HG02759 (cell line): ENCODE results near the gene MARCHF10.

ENCODE experiments used
- ATAC-seq: cut with Tn5 transposase; IDR thresholded peaks from one replicate; pipeline ENCODE4 v1.9.1; 2021; ENCODE audit warnings: mild to moderate bottlenecking, moderate library complexity; ENCODE audit not compliant: unreplicated experiment

Gene MARCHF10

DNA sequence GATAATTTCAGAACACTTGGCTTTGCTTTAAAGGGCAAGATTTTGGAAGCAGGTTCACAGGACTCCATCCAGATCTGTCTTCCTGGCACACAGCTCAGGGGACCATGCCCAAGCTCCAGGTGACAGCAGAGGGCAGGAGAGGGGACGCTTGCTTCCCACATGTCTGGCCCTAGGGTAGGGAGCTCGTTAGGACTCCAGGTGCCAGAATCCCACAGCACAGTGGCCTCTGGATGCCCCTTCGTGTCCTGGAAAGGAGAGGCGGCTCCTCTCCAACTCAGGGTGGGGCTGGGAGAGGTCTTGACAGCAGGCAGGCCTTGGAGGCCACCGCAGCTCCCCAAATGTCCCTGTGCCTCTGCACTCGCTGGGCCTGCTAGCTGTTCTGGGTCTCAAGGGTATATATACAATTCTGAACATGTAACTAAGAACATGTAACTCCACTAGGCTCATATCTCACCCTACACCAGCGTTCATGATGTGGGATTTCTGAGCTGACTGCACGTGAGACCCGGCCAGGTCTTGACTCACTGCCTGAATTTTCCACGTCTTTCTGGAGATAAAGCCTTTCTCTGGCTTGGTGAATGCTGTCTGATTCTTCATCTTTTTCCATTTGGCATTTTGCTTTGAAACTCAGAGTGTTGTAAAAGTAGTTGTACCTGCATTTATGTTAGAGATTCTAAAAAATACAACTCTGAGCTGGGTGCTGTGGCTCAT lies 52.8 kb downstream of the MARCHF10 start:
- ATAC-seq, result no peak

DNA sequence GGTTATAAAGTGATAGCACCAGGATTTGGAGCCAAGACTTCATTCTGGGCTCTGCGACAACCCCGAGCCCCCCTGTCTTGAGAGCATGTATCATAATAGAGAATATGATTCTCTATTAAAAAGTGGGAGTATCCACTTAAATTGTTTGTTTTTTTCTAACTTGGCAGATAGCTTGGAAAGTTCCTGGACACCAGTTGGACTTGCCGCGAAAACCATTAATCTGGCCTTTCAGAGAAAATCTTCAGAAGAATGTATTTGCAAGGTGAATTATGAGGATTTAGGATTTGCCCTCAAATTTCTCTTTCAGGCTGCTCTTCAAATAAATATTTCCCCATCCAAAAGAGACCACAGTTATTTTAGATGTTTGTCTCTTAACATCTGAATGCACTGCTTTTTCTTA lies 53.5 kb downstream of the MARCHF10 start:
- ATAC-seq, result no peak

DNA sequence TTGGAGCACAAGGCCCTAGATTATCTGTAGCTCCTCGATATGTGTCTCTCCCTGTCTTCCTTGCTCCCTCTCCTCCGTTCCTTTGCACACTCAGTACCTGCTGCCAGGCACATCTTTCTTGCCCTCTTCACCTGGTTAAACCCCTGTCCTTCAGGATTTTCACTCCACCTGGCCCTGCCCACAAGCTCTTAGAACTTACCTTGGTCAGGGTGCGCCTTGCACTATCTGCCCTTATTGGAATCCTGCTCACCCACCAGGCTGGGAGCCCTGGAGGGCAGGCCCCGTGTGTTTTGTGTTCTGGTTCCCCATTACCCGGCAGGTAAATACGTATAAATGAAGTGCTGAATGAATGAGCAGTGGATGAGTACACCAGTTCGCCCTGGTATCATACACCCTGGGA lies 54.6 kb downstream of the MARCHF10 start:
- ATAC-seq, result no peak

DNA sequence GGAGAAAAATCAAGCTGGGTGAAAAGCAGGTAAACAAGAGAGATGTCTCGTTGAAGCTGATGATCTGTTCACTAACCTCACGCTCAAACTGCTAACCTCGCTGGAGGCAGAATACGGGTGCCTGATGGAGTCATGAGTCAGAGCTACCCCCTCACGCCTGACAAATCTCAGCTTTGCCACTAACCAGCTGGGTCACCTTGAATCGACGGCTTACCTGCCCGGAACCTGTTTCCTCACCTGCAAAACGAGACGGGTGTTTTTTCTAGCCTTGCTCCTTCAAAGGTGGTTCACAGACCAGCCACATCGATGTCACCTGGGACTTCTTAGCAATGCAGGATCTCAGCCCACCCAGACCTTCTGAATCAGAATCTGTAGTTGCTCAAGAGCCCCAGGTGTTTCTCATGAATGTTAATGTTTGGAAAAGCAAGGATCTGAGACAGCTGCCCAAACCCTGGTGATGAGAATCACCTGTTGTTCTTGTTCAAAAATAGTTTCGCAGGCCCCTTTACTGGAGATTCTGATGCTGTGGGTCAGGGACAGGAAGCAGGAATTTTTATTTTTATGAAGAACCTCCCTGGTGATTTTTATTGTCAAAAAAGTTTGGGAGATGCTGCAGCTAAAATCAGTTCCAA lies 56.9 kb downstream of the MARCHF10 start:
- no peak for ATAC-seq

DNA sequence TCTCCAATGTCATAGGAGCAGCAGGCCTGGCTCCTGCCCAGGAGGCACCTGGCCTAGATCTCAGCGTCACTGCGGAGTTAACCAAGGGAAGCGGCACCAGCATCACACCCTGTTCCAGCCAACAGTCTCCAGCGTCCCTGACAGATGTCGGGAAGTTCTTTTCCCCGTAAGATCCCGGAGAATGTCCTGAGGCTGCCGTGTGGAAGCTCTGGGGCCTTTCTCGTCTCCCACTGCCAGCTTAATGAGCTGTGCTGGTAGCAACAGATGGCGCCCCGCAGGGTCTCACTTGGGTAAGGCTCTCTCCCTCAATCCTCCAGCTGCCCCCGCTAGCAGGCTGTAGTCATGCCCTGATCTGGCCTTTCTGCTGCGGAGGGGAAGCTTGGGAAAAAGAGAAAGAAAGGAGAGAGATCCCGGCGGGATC lies 57.5 kb downstream of the MARCHF10 start:
- ATAC-seq, result no peak

DNA sequence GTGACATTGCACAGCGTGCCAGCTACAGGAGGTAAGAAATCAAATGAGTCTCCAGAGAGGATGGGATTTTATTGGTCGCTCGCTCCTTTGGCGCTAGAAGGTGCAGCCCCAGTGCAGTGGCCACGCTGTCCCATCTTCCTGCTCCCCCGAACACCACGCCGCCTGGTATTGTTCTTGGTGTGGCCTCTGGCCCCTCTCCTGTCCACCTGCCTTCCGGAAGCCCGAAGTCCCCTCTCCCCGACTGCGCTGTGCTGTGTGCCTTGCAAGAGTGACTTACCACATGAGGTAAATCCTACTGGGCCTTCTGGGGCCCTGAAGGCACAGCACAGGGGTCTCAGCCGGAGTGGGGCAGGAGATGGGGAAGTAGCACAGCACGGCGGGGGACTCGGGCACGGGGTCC lies 58.2 kb downstream of the MARCHF10 start:
- no peak for ATAC-seq

DNA sequence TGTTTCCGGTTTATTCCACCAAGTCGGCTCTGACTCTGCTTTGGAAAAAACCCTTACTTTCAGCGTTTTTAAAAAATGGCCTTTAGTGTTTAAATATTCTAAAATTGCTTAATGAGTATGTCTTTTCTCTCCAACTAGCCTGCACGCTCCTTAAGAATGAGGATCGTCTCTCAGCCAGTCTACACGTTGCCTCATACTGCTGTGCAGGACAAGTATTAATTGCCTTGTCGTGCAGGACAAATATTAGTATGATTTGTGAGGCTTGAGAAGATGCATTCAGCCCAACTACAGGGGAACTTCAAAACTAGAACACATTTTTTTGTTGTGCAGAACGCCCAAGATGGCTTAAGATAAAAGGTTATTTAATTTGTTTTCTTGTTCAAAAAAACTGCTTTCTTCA lies 61.2 kb downstream of the MARCHF10 start:
- no peak for ATAC-seq

DNA sequence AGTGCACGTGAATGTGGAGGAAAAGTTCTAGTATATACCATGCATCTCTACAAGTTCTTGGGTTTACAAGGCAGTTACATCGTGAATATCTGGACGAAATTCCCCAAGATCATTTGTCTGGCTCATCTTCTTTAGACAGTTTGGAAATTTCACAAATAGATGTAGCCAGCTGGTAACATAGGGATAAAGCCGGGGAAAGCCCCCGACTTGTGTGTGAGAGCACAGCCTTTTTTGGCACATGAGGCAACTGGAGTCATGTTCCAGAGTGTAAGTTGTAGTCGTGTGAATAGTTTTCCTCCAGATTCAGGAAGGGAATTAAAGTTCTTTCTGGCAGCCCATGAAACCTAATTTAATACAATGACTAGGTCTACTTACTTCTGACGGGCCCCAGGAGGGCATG lies 62.3 kb downstream of the MARCHF10 start:
- ATAC-seq, result no peak

DNA sequence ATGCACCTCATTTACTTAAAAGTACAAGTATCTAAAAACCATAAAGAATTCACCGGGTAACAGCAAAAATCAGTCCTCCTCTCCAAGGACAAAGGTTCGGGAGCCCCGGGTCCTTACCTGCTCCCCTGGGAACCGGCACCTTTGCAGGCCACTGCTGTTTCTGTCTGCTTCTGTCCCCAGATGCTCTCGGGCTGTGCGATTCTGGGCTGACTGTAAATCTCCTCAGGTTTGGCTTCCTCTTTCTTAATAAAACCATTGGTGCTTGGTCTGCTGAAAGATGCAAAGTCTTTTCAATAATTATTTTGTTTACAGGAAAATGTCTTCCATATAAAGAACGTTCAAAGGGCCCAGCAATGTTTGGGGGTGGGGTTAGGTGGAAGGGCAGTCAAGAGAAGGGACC lies 63.9 kb downstream of the MARCHF10 start:
- ATAC-seq, result no peak

DNA sequence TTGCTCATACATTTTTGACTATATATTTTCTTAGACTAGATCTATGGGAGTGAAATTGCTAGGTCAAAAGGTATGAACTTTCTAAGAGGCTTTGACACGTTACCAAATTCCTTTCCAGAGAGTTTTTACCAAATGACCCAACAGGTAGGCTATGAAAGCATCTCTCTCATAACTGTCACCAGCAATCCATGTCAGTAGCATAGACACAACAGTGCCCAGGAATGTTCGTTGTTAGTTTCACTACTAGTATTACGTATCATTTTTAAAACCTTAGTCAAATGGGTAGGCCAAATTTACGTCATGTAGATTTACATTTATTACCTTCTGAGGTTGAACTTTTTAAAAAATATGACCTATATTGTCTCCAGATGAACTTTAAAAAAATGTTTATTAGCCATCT lies 66.8 kb downstream of the MARCHF10 start:
- ATAC-seq, result no peak

DNA sequence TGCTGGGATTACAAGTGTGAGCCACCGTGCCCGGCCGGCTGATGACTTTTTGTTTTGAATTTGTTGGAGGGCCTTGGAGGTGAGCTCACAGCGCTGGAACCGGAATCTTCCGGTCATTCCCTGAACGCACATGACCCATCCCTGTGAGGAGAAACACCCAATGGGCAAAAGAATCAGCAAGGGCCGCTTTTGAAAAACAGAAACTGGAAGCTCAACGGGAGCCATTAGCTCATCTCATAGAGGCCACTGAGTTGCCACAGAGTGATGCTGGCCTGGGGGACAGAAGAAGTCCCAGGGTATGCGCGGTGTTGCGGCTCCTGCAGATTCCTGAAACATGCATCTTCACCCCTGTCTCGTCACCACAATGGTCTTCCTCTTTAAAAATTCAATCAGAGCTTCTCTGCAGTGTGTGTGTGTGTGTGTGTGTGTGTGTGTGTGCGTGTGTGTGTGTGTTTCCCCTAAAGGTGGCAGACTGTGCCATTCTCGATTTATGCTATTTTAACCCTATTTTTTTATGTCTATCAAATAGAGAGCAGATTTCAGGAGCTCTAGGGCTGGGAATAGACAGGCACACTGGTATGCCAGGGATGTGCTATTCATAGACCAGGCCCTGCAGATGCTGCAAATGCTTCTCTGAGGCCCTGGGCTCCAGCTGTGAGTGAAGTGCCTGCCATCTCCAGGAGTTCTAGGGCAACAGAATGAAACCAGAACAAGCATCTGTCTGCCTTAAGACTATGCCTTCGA lies 68.3 kb downstream of the MARCHF10 start:
- no peak for ATAC-seq

DNA sequence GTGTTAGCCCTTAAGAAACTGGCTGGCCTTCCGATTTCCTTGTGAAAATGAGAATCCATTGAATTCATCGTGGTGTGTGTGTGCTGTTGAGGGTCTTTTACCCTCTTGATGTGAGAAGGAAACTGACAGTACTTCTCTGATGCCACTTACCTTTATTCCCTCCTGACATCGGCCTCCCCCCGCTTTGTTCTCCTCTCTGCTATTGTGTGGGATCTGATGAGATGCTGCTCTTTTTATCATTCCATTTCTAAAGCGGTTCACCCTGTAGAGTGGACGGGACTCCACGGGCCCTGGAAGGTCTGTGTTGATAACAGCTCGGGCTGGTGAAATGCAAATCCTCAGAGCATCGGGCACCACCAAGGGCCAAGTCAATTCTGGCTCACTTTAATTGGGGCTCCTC lies 69.8 kb downstream of the MARCHF10 start:
- ATAC-seq, result no peak

DNA sequence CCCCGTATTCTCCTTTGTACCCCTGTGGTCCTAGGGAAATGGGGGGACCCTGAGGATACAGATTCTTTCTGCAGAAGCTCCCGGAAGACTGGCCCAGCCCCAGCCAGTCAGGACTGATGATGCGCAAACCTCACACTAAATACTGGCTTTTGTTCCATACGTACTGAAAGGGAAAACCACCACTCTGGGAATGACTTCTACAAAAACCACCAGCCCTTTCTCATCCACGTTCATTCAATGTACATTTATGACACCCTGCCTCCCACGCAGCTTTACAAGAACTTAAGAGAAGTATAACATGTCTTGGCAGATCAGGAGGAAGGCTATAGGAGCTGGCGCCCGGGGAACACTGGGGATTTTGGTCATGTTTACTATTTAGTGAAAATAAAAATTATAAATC lies 70.6 kb downstream of the MARCHF10 start:
- no peak for ATAC-seq

DNA sequence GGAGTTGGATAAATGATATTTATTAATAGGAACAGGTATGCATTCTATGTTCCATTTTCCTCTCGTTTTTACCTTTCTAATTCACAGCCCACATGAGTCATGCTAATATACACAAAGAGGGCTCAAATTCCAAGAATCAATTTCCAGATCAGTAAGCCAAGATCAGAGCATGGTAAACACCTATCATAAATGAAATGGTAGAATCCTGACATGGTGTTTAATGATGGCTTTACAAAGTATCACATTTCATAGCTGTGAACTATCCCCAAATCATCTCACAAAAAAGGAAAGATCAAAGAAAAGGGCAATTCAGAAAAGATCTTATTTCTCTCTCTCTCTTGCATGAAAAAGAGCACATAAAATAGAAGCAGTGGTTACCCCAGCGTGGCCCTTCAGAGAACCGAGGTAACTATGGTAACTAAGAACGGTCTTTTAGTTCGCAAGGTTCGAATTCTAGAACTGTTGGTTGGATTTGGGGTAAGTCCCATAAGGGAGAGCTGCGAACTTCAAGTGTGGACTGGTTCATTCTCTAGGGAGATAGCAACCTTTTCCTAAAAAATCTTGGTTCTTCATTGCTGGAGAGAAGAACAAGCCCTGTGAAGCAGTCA lies 73.0 kb downstream of the MARCHF10 start:
- no peak for ATAC-seq

DNA sequence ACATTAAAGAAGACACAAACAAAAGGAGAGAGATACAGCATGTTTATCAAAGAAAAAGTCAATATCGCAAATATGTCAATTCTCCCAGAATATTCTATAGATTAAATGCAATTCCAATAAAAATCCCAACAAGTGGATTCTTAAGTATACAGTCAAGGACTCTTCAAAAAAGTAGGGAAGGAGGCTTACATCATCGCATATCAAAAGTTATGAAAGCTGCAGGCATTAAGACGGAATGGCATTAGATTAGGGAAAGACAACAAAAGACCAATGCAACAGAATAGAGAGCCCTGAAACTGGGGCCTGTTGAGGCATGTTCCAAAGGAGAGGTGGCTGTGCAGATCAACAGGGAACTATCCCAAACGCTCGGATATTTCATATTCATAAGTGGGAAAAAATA lies 76.0 kb downstream of the MARCHF10 start:
- ATAC-seq, result no peak

DNA sequence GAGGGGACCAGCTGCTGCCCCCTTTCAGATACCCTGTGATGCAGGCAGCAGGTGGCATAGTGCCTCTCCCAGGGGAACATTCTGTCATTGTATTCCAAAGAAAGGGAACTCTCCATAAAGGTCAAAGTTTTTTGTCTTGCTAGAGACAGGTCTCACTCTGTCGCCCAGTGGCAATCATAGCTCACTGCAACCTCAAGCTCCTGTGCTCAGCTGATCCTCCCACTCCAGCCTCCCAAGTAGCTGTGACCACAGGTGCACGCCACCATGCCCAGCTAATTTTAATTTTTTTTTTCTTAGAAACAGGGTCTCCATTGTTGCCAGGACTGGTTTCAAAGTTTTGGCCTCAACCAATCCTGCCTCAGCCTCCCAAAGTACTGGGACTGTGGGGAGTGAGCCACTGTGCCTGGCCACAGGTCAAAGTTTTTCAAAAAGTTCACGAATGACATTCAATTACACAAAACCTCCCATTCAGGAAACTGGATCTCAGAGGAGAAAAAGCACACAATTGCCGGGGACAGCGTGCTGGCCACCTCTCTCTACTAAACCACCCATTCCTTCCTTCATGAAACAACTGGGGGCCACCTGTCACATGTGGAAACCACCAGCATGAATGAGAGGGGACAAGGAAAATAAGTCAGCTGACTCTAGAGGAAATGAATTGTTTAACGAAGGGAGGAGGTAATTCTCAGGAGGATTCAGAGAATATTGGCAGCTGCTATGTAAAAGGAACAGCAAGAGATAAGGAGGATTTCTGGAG lies 80.0 kb downstream of the MARCHF10 start:
- no peak for ATAC-seq

DNA sequence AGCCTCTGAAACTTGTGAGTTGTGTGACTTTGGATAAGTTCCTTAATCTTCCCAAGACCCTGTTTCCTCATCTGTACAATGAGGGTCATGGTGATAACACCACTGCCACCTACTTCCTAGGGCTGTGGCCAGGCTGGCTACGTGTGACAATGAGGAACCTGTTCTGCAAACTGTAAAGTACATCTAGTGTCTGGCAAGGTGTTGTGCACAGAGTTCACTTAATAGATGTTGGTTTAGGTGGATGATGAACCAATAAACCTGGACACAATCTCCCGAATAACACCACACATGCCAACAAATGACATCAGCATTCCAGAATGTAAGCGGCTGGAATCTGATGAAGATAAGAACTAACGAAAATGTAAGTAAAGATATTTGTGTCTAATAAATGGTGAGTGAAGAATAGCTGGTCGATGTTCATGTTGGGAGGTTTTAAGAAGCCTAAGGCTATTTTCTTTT lies 82.3 kb downstream of the MARCHF10 start:
- ATAC-seq, result no peak

DNA sequence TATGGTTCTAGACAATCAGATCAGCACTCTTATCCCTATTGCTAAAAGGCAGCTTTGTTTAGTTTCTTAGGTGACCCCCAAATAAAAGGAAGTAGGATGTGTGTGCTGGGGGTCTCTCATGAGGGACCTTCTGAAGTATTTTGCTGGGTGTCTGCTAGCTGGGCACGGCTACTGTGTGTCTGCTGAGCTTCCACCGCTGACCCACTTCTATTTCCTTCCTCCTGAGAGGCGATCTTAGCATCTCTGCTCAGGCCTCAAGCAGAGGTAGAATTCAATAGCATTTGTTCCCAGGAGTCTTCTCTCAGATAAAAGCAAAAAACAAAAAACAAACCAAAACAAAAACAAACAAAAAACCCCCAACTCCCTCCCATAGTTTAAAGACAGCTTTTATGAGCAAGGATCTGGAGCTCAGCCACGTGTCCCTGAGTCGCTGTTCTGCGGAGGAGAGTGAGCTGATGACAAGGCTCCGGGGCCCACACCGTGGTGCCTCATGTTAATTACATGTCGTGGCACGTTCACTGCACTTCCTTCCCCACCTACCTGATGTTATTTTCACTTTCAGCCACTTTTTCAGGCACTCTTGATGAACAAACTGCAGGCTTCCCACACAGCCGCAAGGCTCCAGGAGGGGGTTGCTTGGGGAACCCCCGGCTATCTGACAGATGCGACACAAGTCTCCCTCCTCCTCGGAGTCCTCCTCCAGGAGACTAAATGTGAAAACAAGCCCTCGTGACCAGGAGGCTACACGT lies 83.5 kb downstream of the MARCHF10 start:
- peak; percentile 91 for ATAC-seq

DNA sequence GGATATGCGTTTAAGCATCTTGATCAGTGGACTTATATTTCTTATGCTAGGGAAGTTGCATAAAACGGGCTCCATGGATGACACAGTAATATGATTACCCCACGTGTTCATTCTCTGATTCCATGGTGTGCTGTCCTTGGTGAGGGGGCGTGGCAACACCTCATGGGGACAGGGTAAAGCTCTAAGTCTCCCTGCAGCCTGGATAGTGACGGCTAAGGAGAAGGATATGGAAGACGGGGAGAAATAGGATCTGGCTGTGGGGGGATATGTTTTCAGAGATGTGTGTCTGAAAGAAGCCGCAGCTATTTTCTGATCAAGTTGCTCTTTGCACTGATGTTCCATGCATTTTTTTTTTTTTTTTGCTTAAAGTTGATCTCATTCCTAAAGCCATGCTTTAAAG lies 84.3 kb downstream of the MARCHF10 start:
- no peak for ATAC-seq

DNA sequence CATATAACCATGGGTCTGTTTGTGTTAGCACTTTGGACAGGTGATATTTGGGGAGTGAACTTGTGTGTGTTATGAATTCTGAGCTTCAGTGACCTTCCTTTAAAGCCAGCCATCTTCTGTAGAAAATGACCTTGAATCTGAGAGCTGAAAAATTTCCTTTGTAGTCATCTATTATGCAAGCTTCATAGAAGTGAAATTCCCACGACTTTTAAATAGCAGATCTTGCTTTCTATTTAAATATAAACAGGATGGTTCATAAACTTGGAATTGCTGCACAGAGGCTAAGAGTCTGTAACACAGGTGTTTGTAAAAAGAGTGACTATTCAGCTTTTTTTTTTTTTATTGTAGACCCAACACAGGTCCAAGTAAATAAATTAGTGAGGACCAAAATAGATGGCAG lies 85.5 kb downstream of the MARCHF10 start:
- ATAC-seq, result no peak
